ENCODE results near the gene MEGF11.
"Not testable (repeated sequence)": the region's sequence is repeated elsewhere in the genome, so short reads cannot be mapped to it uniquely, and the experiment has no call there.

Gene MEGF11

GRCh38 chr15:66008940-66009562 is 244.5 kb downstream of the MEGF11 start:
- H3K4me1 ChIP-seq (ENCODE audit: control insufficient read depth in 5 of 5, insufficient read depth in 5 of 5, low read length in 5 of 5), result no peaks in the 10 kb centered on the region
- no peak overlapping the region for H3K27ac ChIP-seq (ENCODE audit: low read depth, low read length)
- no peaks in the 10 kb centered on the region for H3K9me3 ChIP-seq (ENCODE audit: control insufficient read depth in 5 of 5, low read length in 5 of 5)
- H3K27me3 ChIP-seq (ENCODE audit: control insufficient read depth in 5 of 5, insufficient read depth in 4 of 5, low read length in 5 of 5), result peaks cover 0 to 7% (median 3%) of the 10 kb centered on the region in 5 donors
- H3K9ac ChIP-seq (ENCODE audit: low read length in 5 of 5), result no peak overlapping the region
- no peaks in the 10 kb centered on the region for H3K36me3 ChIP-seq (ENCODE audit: control insufficient read depth in 5 of 5, insufficient read depth in 5 of 5, low read length in 5 of 5)
- no peak overlapping the region for H3K4me3 ChIP-seq (ENCODE audit: low read depth in 1 of 5, low read length in 5 of 5)

DNA sequence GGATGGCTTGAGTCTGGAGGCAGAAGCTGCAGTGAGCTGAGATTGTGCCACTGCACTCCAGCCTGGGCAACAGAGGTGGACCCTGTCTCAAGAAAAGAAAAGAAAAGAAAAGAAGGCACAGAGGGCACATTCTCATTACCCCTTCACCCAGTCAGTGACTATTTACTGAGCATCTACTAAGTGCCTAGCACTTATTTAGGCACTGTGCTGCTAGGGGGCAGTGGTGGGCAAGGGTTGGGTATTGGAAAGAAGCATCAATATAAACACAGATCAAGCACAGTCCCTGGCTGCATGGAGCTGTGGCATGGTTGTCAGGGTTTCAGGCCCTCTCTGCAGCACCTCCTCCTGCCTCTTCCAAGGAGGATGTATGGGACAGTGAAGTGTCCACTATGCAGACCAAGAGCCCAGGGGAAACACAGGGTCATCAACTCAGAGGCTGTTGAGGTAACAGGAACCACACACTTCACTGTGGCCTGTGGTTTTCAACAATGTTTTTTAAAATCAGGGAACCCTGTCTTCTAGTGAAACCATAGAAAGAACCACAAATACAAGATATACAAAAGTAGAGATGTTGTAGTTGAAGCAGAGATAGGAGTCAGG is 245.8 kb downstream of the MEGF11 start:
- Histone ChIP-seq H3K27ac (ENCODE audit: low read depth, low read length) (no peak overlapping the region), H3K9me3 (ENCODE audit: control insufficient read depth in 5 of 5, low read length in 5 of 5) (no peaks in the 10 kb centered on the region), H3K4me1 (ENCODE audit: control insufficient read depth in 5 of 5, insufficient read depth in 5 of 5, low read length in 5 of 5) (no peaks in the 10 kb centered on the region), H3K36me3 (ENCODE audit: control insufficient read depth in 5 of 5, insufficient read depth in 5 of 5, low read length in 5 of 5) (no peaks in the 10 kb centered on the region), H3K9ac (ENCODE audit: low read length in 5 of 5) (no peak overlapping the region), H3K27me3 (ENCODE audit: control insufficient read depth in 5 of 5, insufficient read depth in 4 of 5, low read length in 5 of 5) (peaks cover 0 to 7% (median 5%) of the 10 kb centered on the region in 5 donors), H3K4me3 (ENCODE audit: low read depth in 1 of 5, low read length in 5 of 5) (no peak overlapping the region)

GRCh38 chr15:66006986-66007385 is 246.6 kb downstream of the MEGF11 start:
- Histone ChIP-seq H3K27me3 (ENCODE audit: control insufficient read depth in 5 of 5, insufficient read depth in 4 of 5, low read length in 5 of 5) (peaks cover 0 to 7% (median 5%) of the 10 kb centered on the region in 5 donors), H3K9ac (ENCODE audit: low read length in 5 of 5) (no peak overlapping the region)

GRCh38 chr15:66004618-66005262 is 248.8 kb downstream of the MEGF11 start:
- Histone ChIP-seq H3K4me3 (ENCODE audit: low read depth in 1 of 5, low read length in 5 of 5) (no peak overlapping the region), H3K27me3 (ENCODE audit: control insufficient read depth in 5 of 5, insufficient read depth in 4 of 5, low read length in 5 of 5) (peaks cover 0 to 14% (median 10%) of the 10 kb centered on the region in 5 donors), H3K27ac (ENCODE audit: low read depth, low read length) (no peak overlapping the region), H3K4me1 (ENCODE audit: control insufficient read depth in 5 of 5, insufficient read depth in 5 of 5, low read length in 5 of 5) (no peaks in the 10 kb centered on the region), H3K9ac (ENCODE audit: low read length in 5 of 5) (no peak overlapping the region), H3K36me3 (ENCODE audit: control insufficient read depth in 5 of 5, insufficient read depth in 5 of 5, low read length in 5 of 5) (no peaks in the 10 kb centered on the region), H3K9me3 (ENCODE audit: control insufficient read depth in 5 of 5, low read length in 5 of 5) (no peaks in the 10 kb centered on the region)

More at GRCh38 chr15:66006986-66007385, 246.6 kb downstream of the MEGF11 start:
- no peaks in the 10 kb centered on the region for H3K4me1 ChIP-seq (ENCODE audit: control insufficient read depth in 5 of 5, insufficient read depth in 5 of 5, low read length in 5 of 5)
- no peaks in the 10 kb centered on the region for H3K9me3 ChIP-seq (ENCODE audit: control insufficient read depth in 5 of 5, low read length in 5 of 5)
- H3K4me3 ChIP-seq (ENCODE audit: low read depth in 1 of 5, low read length in 5 of 5), result no peak overlapping the region
- no peak overlapping the region for H3K27ac ChIP-seq (ENCODE audit: low read depth, low read length)
- H3K36me3 ChIP-seq (ENCODE audit: control insufficient read depth in 5 of 5, insufficient read depth in 5 of 5, low read length in 5 of 5), result no peaks in the 10 kb centered on the region

- not testable (repeated sequence) for H3K4me3 ChIP-seq (ENCODE audit: low read depth in 1 of 5, low read length in 5 of 5); H3K9me3 ChIP-seq (ENCODE audit: control insufficient read depth in 5 of 5, low read length in 5 of 5); H3K4me1 ChIP-seq (ENCODE audit: control insufficient read depth in 5 of 5, insufficient read depth in 5 of 5, low read length in 5 of 5); H3K36me3 ChIP-seq (ENCODE audit: control insufficient read depth in 5 of 5, insufficient read depth in 5 of 5, low read length in 5 of 5); H3K9ac ChIP-seq (ENCODE audit: low read length in 5 of 5); H3K27ac ChIP-seq (ENCODE audit: low read depth, low read length)
- H3K27me3 ChIP-seq (ENCODE audit: control insufficient read depth in 5 of 5, insufficient read depth in 4 of 5, low read length in 5 of 5), result peaks cover 3 to 14% (median 10%) of the 10 kb centered on the region in 5 donors
Observed at GRCh38 chr15:66003129-66003528, 250.4 kb downstream of the MEGF11 start.

GRCh38 chr15:66001717-66002426 is 251.7 kb downstream of the MEGF11 start:
- H3K4me3 ChIP-seq (ENCODE audit: low read depth in 1 of 5, low read length in 5 of 5), result no peak overlapping the region
- H3K4me1 ChIP-seq (ENCODE audit: control insufficient read depth in 5 of 5, insufficient read depth in 5 of 5, low read length in 5 of 5), result no peaks in the 10 kb centered on the region
- no peaks in the 10 kb centered on the region for H3K9me3 ChIP-seq (ENCODE audit: control insufficient read depth in 5 of 5, low read length in 5 of 5)
- peaks cover 3 to 11% (median 7%) of the 10 kb centered on the region in 5 donors for H3K27me3 ChIP-seq (ENCODE audit: control insufficient read depth in 5 of 5, insufficient read depth in 4 of 5, low read length in 5 of 5)
- H3K27ac ChIP-seq (ENCODE audit: low read depth, low read length), result no peak overlapping the region
- no peak overlapping the region for H3K9ac ChIP-seq (ENCODE audit: low read length in 5 of 5)
- H3K36me3 ChIP-seq (ENCODE audit: control insufficient read depth in 5 of 5, insufficient read depth in 5 of 5, low read length in 5 of 5), result no peaks in the 10 kb centered on the region

DNA sequence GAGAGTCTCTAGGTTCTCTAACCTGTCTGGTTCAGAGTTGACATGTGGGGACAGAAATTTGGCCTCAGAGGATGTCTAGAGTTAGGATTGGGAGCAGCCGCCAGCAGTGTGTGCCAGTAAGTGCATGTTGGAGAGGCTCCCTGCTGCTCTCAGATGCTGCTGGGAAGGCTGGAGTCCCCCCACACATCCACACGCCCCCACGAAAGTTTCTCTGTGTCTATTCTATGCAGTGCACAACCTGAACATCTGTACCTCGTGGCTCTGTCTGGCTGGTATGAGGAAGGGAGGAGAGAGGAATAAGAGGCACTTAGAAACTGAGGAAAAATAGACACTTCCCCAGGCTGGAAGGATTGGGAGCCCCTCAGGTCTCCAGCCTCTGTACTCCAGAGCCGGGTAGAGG is 252.5 kb downstream of the MEGF11 start:
- Histone ChIP-seq H3K9me3 (ENCODE audit: control insufficient read depth in 5 of 5, low read length in 5 of 5) (no peaks in the 10 kb centered on the region), H3K9ac (ENCODE audit: low read length in 5 of 5) (no peak overlapping the region), H3K4me3 (ENCODE audit: low read depth in 1 of 5, low read length in 5 of 5) (no peak overlapping the region), H3K4me1 (ENCODE audit: control insufficient read depth in 5 of 5, insufficient read depth in 5 of 5, low read length in 5 of 5) (no peaks in the 10 kb centered on the region), H3K36me3 (ENCODE audit: control insufficient read depth in 5 of 5, insufficient read depth in 5 of 5, low read length in 5 of 5) (no peaks in the 10 kb centered on the region), H3K27me3 (ENCODE audit: control insufficient read depth in 5 of 5, insufficient read depth in 4 of 5, low read length in 5 of 5) (peaks cover 3 to 11% (median 8%) of the 10 kb centered on the region in 5 donors), H3K27ac (ENCODE audit: low read depth, low read length) (no peak overlapping the region)

- H3K36me3 ChIP-seq (ENCODE audit: control insufficient read depth in 5 of 5, insufficient read depth in 5 of 5, low read length in 5 of 5), result no peaks in the 10 kb centered on the region
- no peaks in the 10 kb centered on the region for H3K9me3 ChIP-seq (ENCODE audit: control insufficient read depth in 5 of 5, low read length in 5 of 5)
- peaks cover 3 to 26% (median 21%) of the 10 kb centered on the region in 5 donors for H3K27me3 ChIP-seq (ENCODE audit: control insufficient read depth in 5 of 5, insufficient read depth in 4 of 5, low read length in 5 of 5)
- no peak overlapping the region for H3K9ac ChIP-seq (ENCODE audit: low read length in 5 of 5)
- H3K4me3 ChIP-seq (ENCODE audit: low read depth in 1 of 5, low read length in 5 of 5), result no peak overlapping the region
- H3K4me1 ChIP-seq (ENCODE audit: control insufficient read depth in 5 of 5, insufficient read depth in 5 of 5, low read length in 5 of 5), result no peaks in the 10 kb centered on the region
- no peak overlapping the region for H3K27ac ChIP-seq (ENCODE audit: low read depth, low read length)
Observed at GRCh38 chr15:65998486-65998885, 255.1 kb downstream of the MEGF11 start.

- no peaks in the 10 kb centered on the region for H3K4me1 ChIP-seq (ENCODE audit: control insufficient read depth in 5 of 5, insufficient read depth in 5 of 5, low read length in 5 of 5)
- H3K36me3 ChIP-seq (ENCODE audit: control insufficient read depth in 5 of 5, insufficient read depth in 5 of 5, low read length in 5 of 5), result no peaks in the 10 kb centered on the region
- H3K27ac ChIP-seq (ENCODE audit: low read depth, low read length), result no peak overlapping the region
- no peaks in the 10 kb centered on the region for H3K9me3 ChIP-seq (ENCODE audit: control insufficient read depth in 5 of 5, low read length in 5 of 5)
- H3K9ac ChIP-seq (ENCODE audit: low read length in 5 of 5), result no peak overlapping the region
- peaks cover 9 to 33% (median 30%) of the 10 kb centered on the region in 5 donors for H3K27me3 ChIP-seq (ENCODE audit: control insufficient read depth in 5 of 5, insufficient read depth in 4 of 5, low read length in 5 of 5)
- no peak overlapping the region for H3K4me3 ChIP-seq (ENCODE audit: low read depth in 1 of 5, low read length in 5 of 5)
Observed at GRCh38 chr15:65996901-65997300, 256.6 kb downstream of the MEGF11 start.

- peaks cover 0 to 2% (median 0%) of the 10 kb centered on the region in 5 donors for H3K4me1 ChIP-seq (ENCODE audit: control insufficient read depth in 5 of 5, insufficient read depth in 5 of 5, low read length in 5 of 5)
- no peaks in the 10 kb centered on the region for H3K9me3 ChIP-seq (ENCODE audit: control insufficient read depth in 5 of 5, low read length in 5 of 5)
- H3K36me3 ChIP-seq (ENCODE audit: control insufficient read depth in 5 of 5, insufficient read depth in 5 of 5, low read length in 5 of 5), result no peaks in the 10 kb centered on the region
- H3K27me3 ChIP-seq (ENCODE audit: control insufficient read depth in 5 of 5, insufficient read depth in 4 of 5, low read length in 5 of 5), result peaks cover 9 to 33% (median 27%) of the 10 kb centered on the region in 5 donors
- no peak overlapping the region for H3K9ac ChIP-seq (ENCODE audit: low read length in 5 of 5)
- H3K27ac ChIP-seq (ENCODE audit: low read depth, low read length), result no peak overlapping the region
- H3K4me3 ChIP-seq (ENCODE audit: low read depth in 1 of 5, low read length in 5 of 5), result no peak overlapping the region
Observed at GRCh38 chr15:65994832-65995231, 258.7 kb downstream of the MEGF11 start.

Measured in subcutaneous abdominal adipose tissue (tissue), 5 donors.